K562 (cell line): Measurements from ENCODE around the gene MSI1. TPM values are rescaled to one million over a fixed set of nuclear protein-coding genes. Genes with fewer than 3 reads are reported as not detected.

Experiments
- BMI1 ChIP-seq: fragments of 150-350 bp; IDR thresholded peaks from 2 replicates; pipeline ENCODE4 v1.6.1; 2014; ENCODE audit warnings: low read length
- ETV6 ChIP-seq, 3 experiments: fragments of 150-350 bp in 1 of 3; sonication (generic) in 1 of 3; formaldehyde crosslinking in 1 of 3; IDR thresholded peaks; 2 replicates each; pipeline versions ENCODE4 v1.6.1 to v1.8.0; 2014 to 2022; ENCODE audit warnings: borderline replicate concordance in 2 of 3, low read depth in 2 of 3, antibody characterized with exemption in 1 of 3, low read length in 1 of 3, mild to moderate bottlenecking in 1 of 3, missing genetic modification reagents in 1 of 3
- GATAD2A ChIP-seq: fragments of 450-650 bp; IDR thresholded peaks from 2 replicates; pipeline ENCODE4 v1.6.1; 2017
- HNRNPUL1 ChIP-seq: fragments of 200-400 bp; formaldehyde crosslinking; IDR thresholded peaks from 2 replicates; pipeline ENCODE4 v1.6.1; 2017; ENCODE audit warnings: low read length
- MBD1 ChIP-seq: fragments of 250-450 bp; sonication (Bioruptor Pico); IDR thresholded peaks from 2 replicates; pipeline ENCODE4 v1.8.0; 2022; ENCODE audit warnings: inconsistent platforms
- PHF21A ChIP-seq: fragments of 450-650 bp; IDR thresholded peaks from 2 replicates; pipeline ENCODE4 v1.6.1; 2017; ENCODE audit warnings: low read depth, borderline replicate concordance
- RCOR1 ChIP-seq, 2 experiments: IDR thresholded peaks; 2 replicates each; pipeline ENCODE4 v1.6.1; 2012; ENCODE audit warnings: low read depth in 2 of 2, low read length in 2 of 2, borderline replicate concordance in 1 of 2, improper control_type of control experiment in 1 of 2
- RFX1 ChIP-seq: fragments of 450-650 bp; IDR thresholded peaks from 2 replicates; pipeline ENCODE4 v1.6.1; 2016; ENCODE audit warnings: mild to moderate bottlenecking, moderate library complexity
- TFAP4 ChIP-seq: sonication (generic); formaldehyde crosslinking; IDR thresholded peaks from 2 replicates; pipeline ENCODE4 v1.8.0; 2022; ENCODE audit warnings: missing genetic modification reagents, mild to moderate bottlenecking, moderate library complexity, borderline replicate concordance
- U2AF1 ChIP-seq: fragments of 200-400 bp; formaldehyde crosslinking; optimal IDR thresholded peaks from 2 replicates; pipeline ENCODE3; 2017; ENCODE audit warnings: mild to moderate bottlenecking, low read depth, low read length, moderate library complexity
- VEZF1 ChIP-seq: fragments of 200-800 bp; sonication (Bioruptor generic); IDR thresholded peaks from 2 replicates; pipeline ENCODE4 v1.6.1; 2017; ENCODE audit warnings: missing genetic modification characterization, missing compliant biosample characterization
- ZNF134 ChIP-seq: fragments of 250-450 bp; sonication (Bioruptor Pico); conservative IDR thresholded peaks from 2 replicates; pipeline ENCODE4 v1.4.0; 2020
- ZNF318 ChIP-seq, 2 experiments: fragments of 450-650 bp; IDR thresholded peaks; 2 replicates each; pipeline ENCODE4 v1.6.1; 2016; ENCODE audit warnings: mild to moderate bottlenecking in 2 of 2, borderline replicate concordance in 1 of 2, low read depth in 1 of 2, moderate library complexity in 1 of 2
- ZNF589 ChIP-seq: fragments of 200-800 bp; sonication (Bioruptor generic); IDR thresholded peaks from 2 replicates; pipeline ENCODE4 v1.6.1; 2016; ENCODE audit warnings: low read depth, missing genetic modification characterization, missing compliant biosample characterization
- polyA plus RNA-seq, 8 experiments: library from polyadenylated mRNA; depleted of rRNA in 4 of 8; stranded (reverse) in 5 of 8; unstranded in 3 of 8; fragments of >200 nt; fragmentation: Nextera tagmentation in 2 of 8; fragmentation: Illumina TruSeq in 1 of 8; extraction: Ambion mirVana in 2 of 8; extraction: Trizol in 1 of 8; gene quantifications; 2 replicates each; pipeline versions ENCODE4 v1.2.1 to v1.2.3, GENCODE V29; 2011 to 2014; ENCODE audit warnings: inconsistent platforms in 1 of 8, missing spikeins in 1 of 8
- total RNA-seq, 7 experiments: library from RNA; depleted of rRNA in 6 of 7; stranded (reverse); fragments of >200 nt in 6 of 7; fragmentation: Illumina TruSeq in 2 of 7; extraction: Trizol in 2 of 7; gene quantifications; 2 replicates each; pipeline versions ENCODE4 v1.2.1 to v1.2.3, GENCODE V29; 2011 to 2021; ENCODE audit warnings: low replicate concordance in 1 of 7

Gene MSI1
- total and polyA plus RNA-seq, 9 of the 15 experiments (the other 6 are each of a cell fraction or from before 2014, with no cell fraction given), result 0.16 TPM; not detected in 8

GRCh38 chr12:120361506-120362208 is 7.3 kb downstream of the MSI1 start (continued):
- TF ChIP-seq ZNF318 (IDR thresholded peaks at IDR 0.05; ENCODE audit: borderline replicate concordance in 1 of 2, low read depth in 1 of 2), result no peak
- TF ChIP-seq VEZF1, result 0 out of 2 replicates have a peak, but pooled peaks have one; percentile 23
- TF ChIP-seq BMI1, result peak; percentile 67; the same call in 1 of the 2 replicates
- no peak for TF ChIP-seq ZNF134 (CRISPR knock-in tag)
- TF ChIP-seq RFX1, result peak; percentile 95
- TF ChIP-seq GATAD2A, result no peak
- no peak for TF ChIP-seq ETV6 (IDR thresholded peaks at IDR 0.05; ENCODE audit: borderline replicate concordance in 1 of 2, low read depth in 2 of 2, low read length in 1 of 2)
- no peak for TF ChIP-seq ETV6 (CRISPR knock-in tag; IDR thresholded peaks at IDR 0.05; ENCODE audit: borderline replicate concordance)
- TF ChIP-seq HNRNPUL1, result no peak
- TF ChIP-seq TFAP4 (CRISPR knock-in tag), result peak; percentile 47; the same call in 1 of the 2 replicates
- no peak for TF ChIP-seq ZNF589 (CRISPR knock-in tag)
- no peak for TF ChIP-seq U2AF1
- no peak for TF ChIP-seq MBD1 (CRISPR knock-in tag)
- peak in 1 of 2 experiments; percentile 83; a peak in 2 of 4 replicates for TF ChIP-seq RCOR1 (IDR thresholded peaks at IDR 0.05; ENCODE audit: borderline replicate concordance in 1 of 2, low read depth in 2 of 2, low read length in 2 of 2)
- 0 out of 2 replicates have a peak, but pooled peaks have one; percentile 50 for TF ChIP-seq PHF21A
